PC-3 (cell line): ENCODE results near the gene ZNF768. TPM values are rescaled to one million over a fixed set of nuclear protein-coding genes. Genes with fewer than 3 reads are reported as not detected.

Experiments used
- ATAC-seq: fragments of 200-7000 bp; cut with Tn5 transposase; 2 replicates; pipeline ENCODE4 v1.9.1; 2020; ENCODE audit warnings: mild to moderate bottlenecking, moderate library complexity
- BruUV-seq: library from RNA; stranded (reverse); fragments of 400-500 nt; replicated peaks from 2 replicates; lab custom pipeline; 2021; lab: Mats Ljungman, UMichigan
- CTCF ChIA-PET: fragments of 300-600 bp; sonication (Branson Sonifier 250); formaldehyde crosslinking; loops from one replicate; lab custom pipeline; 2022; ENCODE audit warnings: antibody characterized with exemption; lab: Charles Lee
- POLR2A ChIA-PET: fragments of 300-600 bp; sonication (Branson Sonifier 250); formaldehyde crosslinking; loops from one replicate; lab custom pipeline; 2022; ENCODE audit warnings: antibody characterized with exemption; ENCODE audit not compliant: unreplicated experiment; lab: Charles Lee
- DNase-seq: peaks from one replicate; pipeline ENCODE4 v3.0.0-alpha.2; 2015
- H2AFZ ChIP-seq: fragments of 300-600 bp; sonication (generic); 2 replicates; pipeline ENCODE4 v1.6.0; 2016; ENCODE audit warnings: antibody characterized with exemption, low read length
- H3F3A ChIP-seq: fragments of 300-600 bp; sonication (generic); one replicate; pipeline ENCODE4 v1.6.0; 2017; ENCODE audit warnings: antibody characterized with exemption, low read length, control low read depth, mild to moderate bottlenecking; ENCODE audit not compliant: unreplicated experiment
- H3K27ac ChIP-seq: fragments of 300-600 bp; sonication (generic); 2 replicates; pipeline ENCODE4 v1.5.1; 2016; ENCODE audit warnings: mild to moderate bottlenecking, low read length
- H3K27me3 ChIP-seq: fragments of 300-600 bp; sonication (generic); 2 replicates; pipeline ENCODE4 v1.6.1; 2016; ENCODE audit warnings: low read length, mixed read lengths
- H3K36me3 ChIP-seq: fragments of 300-600 bp; sonication (generic); 2 replicates; pipeline ENCODE4 v1.6.1; 2016; ENCODE audit warnings: low read depth, mixed run types, low read length, mixed read lengths
- H3K4me1 ChIP-seq: fragments of 300-600 bp; sonication (generic); 2 replicates; pipeline ENCODE4 v1.5.1; 2016; ENCODE audit warnings: low read length; ENCODE audit not compliant: insufficient read depth
- H3K4me2 ChIP-seq: fragments of 300-600 bp; sonication (generic); 2 replicates; pipeline ENCODE4 v1.6.0; 2016; ENCODE audit warnings: low read length
- H3K4me3 ChIP-seq: fragments of 300-600 bp; sonication (generic); 2 replicates; pipeline ENCODE4 v1.5.1; 2016; ENCODE audit warnings: mild to moderate bottlenecking, low read length, mixed read lengths
- H3K79me2 ChIP-seq: fragments of 300-600 bp; sonication (generic); 2 replicates; pipeline ENCODE4 v1.6.1; 2017; ENCODE audit warnings: low read length, mixed read lengths
- H3K9ac ChIP-seq: fragments of 300-600 bp; sonication (generic); 2 replicates; pipeline ENCODE4 v1.6.0; 2016; ENCODE audit warnings: mild to moderate bottlenecking, low read length
- H3K9me2 ChIP-seq: fragments of 300-600 bp; sonication (generic); replicated peaks from 2 replicates; pipeline ENCODE4 v1.6.1; 2016; ENCODE audit warnings: mixed run types, low read length, mixed read lengths
- H3K9me3 ChIP-seq: fragments of 300-600 bp; sonication (generic); 2 replicates; pipeline ENCODE4 v1.6.1; 2016; ENCODE audit warnings: low read length, mixed read lengths
- H4K20me1 ChIP-seq: fragments of 300-600 bp; sonication (generic); 2 replicates; pipeline ENCODE4 v1.6.1; 2016; ENCODE audit warnings: low read length, mixed read lengths
- EZH2 ChIP-seq: fragments of 300-600 bp; sonication (generic); IDR thresholded peaks from one replicate; pipeline ENCODE4 v1.6.1; 2017; ENCODE audit warnings: antibody characterized with exemption, mild to moderate bottlenecking, low read length; ENCODE audit not compliant: unreplicated experiment
- EZH2phosphoT487 ChIP-seq: fragments of 300-600 bp; sonication (generic); IDR thresholded peaks from 2 replicates; pipeline ENCODE4 v1.6.1; 2018; ENCODE audit warnings: mild to moderate bottlenecking, antibody characterized with exemption, low read length, borderline replicate concordance
- intact Hi-C: fragments of 100-400 bp; cut with micrococcal nuclease; formaldehyde crosslinking; loops from 2 replicates; pipeline ENCODE4 v1.9.0; 2023
- total RNA-seq: library from RNA; depleted of rRNA; stranded (reverse); fragments of >200 nt; gene quantifications from 2 replicates; pipeline ENCODE4 v1.2.3, GENCODE V29; 2014
- TF ChIP-seq, protein P1 (sequence below): fragments of 300-600 bp; sonication (generic); conservative IDR thresholded peaks from 2 replicates; pipeline ENCODE4 v1.5.1; 2017; ENCODE audit warnings: antibody characterized with exemption, low read depth, mild to moderate bottlenecking, low read length

Gene ZNF768
- total RNA-seq, 1 experiment from 2014 or later, result 31.2 TPM

DNA sequence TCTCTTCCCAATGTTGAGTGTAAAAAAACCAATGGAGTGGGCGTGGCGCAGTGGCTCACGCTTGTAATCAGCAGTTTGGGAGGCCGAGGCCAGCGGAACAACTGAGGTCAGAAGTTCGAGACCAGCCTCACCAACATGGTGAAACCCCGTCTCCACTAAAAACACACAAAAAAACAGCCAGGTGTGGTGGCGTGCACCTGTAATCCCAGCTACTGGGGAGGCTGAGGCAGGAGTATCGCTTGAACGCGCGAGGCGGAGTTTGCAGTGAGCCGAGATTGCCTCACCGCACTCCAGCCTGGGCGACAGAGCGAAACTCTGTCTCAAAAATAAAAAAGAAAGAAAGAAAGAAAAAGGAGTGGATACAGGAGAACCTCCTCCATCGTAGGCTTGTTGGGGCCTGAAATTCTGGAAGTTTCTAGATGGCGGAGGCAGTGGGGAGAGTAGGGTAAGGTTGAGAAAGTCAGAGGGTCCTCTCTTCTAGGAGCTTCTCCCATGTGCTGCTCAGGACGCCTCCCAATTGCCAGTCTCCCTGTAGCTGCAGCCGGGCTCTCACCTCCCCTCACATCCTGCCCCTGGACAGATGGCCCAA is 32.5 kb upstream of the ZNF768 start:
- peak overlapping the region; percentile 92; the same call in 1 of the 2 replicates for H3K4me3 ChIP-seq
- DNase-seq (no peak), ATAC-seq (no peak)
- peak overlapping the region; percentile 73 for H3K4me2 ChIP-seq
- H3K79me2 ChIP-seq, result peaks cover 29% of the 10 kb centered on the region
- no peaks in the 10 kb centered on the region for H3K27me3 ChIP-seq
- H3K4me1 ChIP-seq, result peaks cover 3% of the 10 kb centered on the region; the same call in 1 of the 2 replicates
- intact Hi-C loops, result loop anchor here (1.0 kb wide), 2 partner anchors 24 to 26 kb away; partner anchors contain the start of gene ZNF785
- peak overlapping the region; percentile 49 for H3K27ac ChIP-seq
- TSS peak; percentile 93 for BruUV-seq
- POLR2A ChIA-PET, result interaction anchor here (0.5 to 1.4 kb wide), 6 partner anchors 9 to 1695 kb away, joined by 3 to 8 read pairs (median 6); partner anchors contain the start of genes CORO1A, SH2B1 and ZNF689
- no peaks in the 10 kb centered on the region for H3F3A ChIP-seq
- H2AFZ ChIP-seq, result peak overlapping the region; percentile 90
- H3K36me3 ChIP-seq, result no peaks in the 10 kb centered on the region
- no peaks in the 10 kb centered on the region for H3K9me2 ChIP-seq
- TF ChIP-seq EZH2phosphoT487, result no peak
- TF ChIP-seq, protein P1, sequence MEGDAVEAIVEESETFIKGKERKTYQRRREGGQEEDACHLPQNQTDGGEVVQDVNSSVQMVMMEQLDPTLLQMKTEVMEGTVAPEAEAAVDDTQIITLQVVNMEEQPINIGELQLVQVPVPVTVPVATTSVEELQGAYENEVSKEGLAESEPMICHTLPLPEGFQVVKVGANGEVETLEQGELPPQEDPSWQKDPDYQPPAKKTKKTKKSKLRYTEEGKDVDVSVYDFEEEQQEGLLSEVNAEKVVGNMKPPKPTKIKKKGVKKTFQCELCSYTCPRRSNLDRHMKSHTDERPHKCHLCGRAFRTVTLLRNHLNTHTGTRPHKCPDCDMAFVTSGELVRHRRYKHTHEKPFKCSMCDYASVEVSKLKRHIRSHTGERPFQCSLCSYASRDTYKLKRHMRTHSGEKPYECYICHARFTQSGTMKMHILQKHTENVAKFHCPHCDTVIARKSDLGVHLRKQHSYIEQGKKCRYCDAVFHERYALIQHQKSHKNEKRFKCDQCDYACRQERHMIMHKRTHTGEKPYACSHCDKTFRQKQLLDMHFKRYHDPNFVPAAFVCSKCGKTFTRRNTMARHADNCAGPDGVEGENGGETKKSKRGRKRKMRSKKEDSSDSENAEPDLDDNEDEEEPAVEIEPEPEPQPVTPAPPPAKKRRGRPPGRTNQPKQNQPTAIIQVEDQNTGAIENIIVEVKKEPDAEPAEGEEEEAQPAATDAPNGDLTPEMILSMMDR, result no peak
- TF ChIP-seq EZH2, result no peak
- no peaks in the 10 kb centered on the region for H4K20me1 ChIP-seq
- CTCF ChIA-PET, result interaction anchor here (0.7 to 1.4 kb wide), 4 partner anchors 18 to 129 kb away, joined by 3 to 6 read pairs (median 4); partner anchors contain the start of gene DCTPP1
- H3K9ac ChIP-seq, result peak overlapping the region; percentile 74
- H3K9me3 ChIP-seq, result no peaks in the 10 kb centered on the region

DNA sequence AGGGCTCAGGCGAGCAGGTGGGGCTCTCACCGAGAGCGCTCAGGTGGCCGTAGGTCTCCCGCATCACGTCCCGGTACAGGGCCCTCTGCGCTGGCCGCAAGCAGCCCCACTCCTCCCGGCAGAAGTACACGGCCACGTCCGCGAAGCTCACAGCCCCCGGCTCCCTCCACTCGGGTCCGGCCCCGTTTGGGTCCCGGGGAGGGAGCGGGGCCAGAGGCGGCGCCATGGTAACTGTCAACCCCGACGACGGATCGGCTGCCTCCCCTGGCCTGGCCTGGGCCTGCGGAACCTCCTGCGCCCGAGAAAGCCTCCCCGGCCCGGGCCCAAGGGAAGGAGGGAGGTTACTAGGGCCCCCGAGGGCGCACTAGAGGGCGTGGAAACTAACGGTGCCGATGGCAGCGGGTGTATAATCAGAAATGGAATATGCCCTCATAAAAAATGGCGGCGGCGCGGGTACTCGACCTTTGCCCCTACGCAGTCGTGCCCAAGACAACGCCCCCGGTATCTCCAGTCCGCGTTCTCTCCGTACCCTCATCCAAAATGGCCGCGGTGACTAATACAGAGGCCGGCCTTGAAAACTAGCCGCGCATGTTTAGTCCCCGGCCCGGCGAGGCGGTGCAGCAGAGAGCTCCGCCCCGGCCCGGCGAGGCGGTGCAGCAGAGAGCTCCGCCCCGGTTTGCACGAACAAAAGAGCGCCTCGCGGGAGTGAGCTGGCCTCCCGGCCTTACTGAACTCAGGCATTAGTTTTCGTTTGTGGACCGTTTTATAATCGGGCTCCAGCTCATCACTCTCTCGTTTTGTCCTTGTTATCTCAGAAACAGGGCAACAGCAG is 31.8 kb upstream of the ZNF768 start, which contains the start of gene ZNF764:
Gene ZNF764, minus strand, starts transcription at position 418 of the 832 bp plus-strand sequence. Its CDS starts 192 bp downstream, at position 226.
- Histone ChIP-seq H3K4me2 (peak within 1 kb of the TSS; percentile 85), H2AFZ (peak within 1 kb of the TSS; percentile 90), H3K9me3 (no peaks in the 10 kb centered on the region), H3K4me3 (peak within 1 kb of the TSS; percentile 92), H3K9me2 (no peaks in the 10 kb centered on the region), H3K79me2 (peaks cover 29% of the 10 kb centered on the region), H4K20me1 (no peaks in the 10 kb centered on the region), H3K27me3 (no peaks in the 10 kb centered on the region), H3K27ac (peak within 1 kb of the TSS; percentile 78), H3K36me3 (no peaks in the 10 kb centered on the region), H3K4me1 (peaks cover 3% of the 10 kb centered on the region; the same call in 1 of the 2 replicates), H3K9ac (peak within 1 kb of the TSS; percentile 95), H3F3A (no peaks in the 10 kb centered on the region)
- TSS peak; percentile 44 for BruUV-seq
- DNase-seq (peak; percentile 96), ATAC-seq (peak; percentile 95)
- ChIA-PET CTCF (interaction anchor here (0.7 to 1.4 kb wide), 4 partner anchors 19 to 128 kb away, joined by 3 to 6 read pairs (median 4); partner anchors contain the start of gene DCTPP1), POLR2A (interaction anchor here (0.5 to 1.4 kb wide), 10 partner anchors 9 to 1695 kb away, joined by 3 to 8 read pairs (median 4); partner anchors contain the start of genes CORO1A, SH2B1 and ZNF689)
- intact Hi-C loops, result loop anchor here (1.0 kb wide), 2 partner anchors 23 to 27 kb away; partner anchors contain the start of gene ZNF785
- TF ChIP-seq EZH2phosphoT487 (no peak), EZH2 (no peak)
- TF ChIP-seq, protein P1, result no peak
